HG03097 (cell line): Measurements from ENCODE around the gene PCDHGA1.
A peak's percentile ranks its signal among the peaks of the same experiment; 100 is the strongest.
"Not testable (repeated sequence)": the region's sequence is repeated elsewhere in the genome, so short reads cannot be mapped to it uniquely, and the experiment has no call there.

Experiments
- ATAC-seq: cut with Tn5 transposase; IDR thresholded peaks from one replicate; pipeline ENCODE4 v1.9.1; 2021; ENCODE audit not compliant: unreplicated experiment, low FRiP score

Gene PCDHGA1

GRCh38 chr5:141345327-141345726 is 15.0 kb downstream of the PCDHGA1 start:
- no peak for ATAC-seq

GRCh38 chr5:141346017-141346416 is 15.7 kb downstream of the PCDHGA1 start:
- ATAC-seq: not testable (repeated sequence)

GRCh38 chr5:141349917-141350619 is 19.8 kb downstream of the PCDHGA1 start, which contains the start of gene PCDHGB1:
TSS of gene PCDHGB1 (plus strand) at chr5:141350099. CDS start at chr5:141350261, 162 bp downstream.
- no peak for ATAC-seq

GRCh38 chr5:141351591-141351990 is 21.3 kb downstream of the PCDHGA1 start:
- ATAC-seq: no peak

GRCh38 chr5:141354900-141355469 is 24.7 kb downstream of the PCDHGA1 start, which contains the start of gene PCDHGA4:
TSS of gene PCDHGA4 (plus strand) at chr5:141355021. CDS start at chr5:141355108, 87 bp downstream.
- no peak for ATAC-seq

- no peak for ATAC-seq
These were observed 25.3 kb downstream of the PCDHGA1 start for GRCh38 chr5:141355641-141356040.

- ATAC-seq: no peak
These were observed 25.8 kb downstream of the PCDHGA1 start for GRCh38 chr5:141356133-141356532.

GRCh38 chr5:141356950-141357349 is 26.6 kb downstream of the PCDHGA1 start:
- ATAC-seq: no peak

- no peak for ATAC-seq
These were observed 29.6 kb downstream of the PCDHGA1 start, which contains the start of gene PCDHGB2 for GRCh38 chr5:141359790-141360426. TSS of gene PCDHGB2 (plus strand) at chr5:141359994. CDS start at chr5:141360136, 142 bp downstream.

- ATAC-seq: no peak
These were observed 30.4 kb downstream of the PCDHGA1 start for GRCh38 chr5:141360685-141361084.

GRCh38 chr5:141362719-141363118 is 32.4 kb downstream of the PCDHGA1 start:
- no peak for ATAC-seq

GRCh38 chr5:141363952-141364660 is 33.8 kb downstream of the PCDHGA1 start, which contains the start of gene PCDHGA5:
TSS of gene PCDHGA5 (plus strand) at chr5:141364162. CDS start at chr5:141364331, 169 bp downstream.
- no peak for ATAC-seq

GRCh38 chr5:141366016-141366896 is 35.9 kb downstream of the PCDHGA1 start:
- no peak for ATAC-seq

- peak; percentile 68 for ATAC-seq
These were observed 39.9 kb downstream of the PCDHGA1 start, which contains the start of gene PCDHGB3 for GRCh38 chr5:141369994-141370848. TSS of gene PCDHGB3 (plus strand) at chr5:141370242. CDS start at chr5:141370395, 153 bp downstream.

GRCh38 chr5:141371572-141372475 is 41.5 kb downstream of the PCDHGA1 start:
- ATAC-seq: no peak

- ATAC-seq: no peak
These were observed 43.5 kb downstream of the PCDHGA1 start, which contains the start of gene PCDHGA6 for GRCh38 chr5:141373673-141374317. TSS of gene PCDHGA6 (plus strand) at chr5:141373891. CDS start at chr5:141374084, 193 bp downstream.

GRCh38 chr5:141374627-141375026 is 44.3 kb downstream of the PCDHGA1 start:
- ATAC-seq: no peak
